Natural killer cell (primary cell): ENCODE results near the gene MKKS. TPM values are rescaled to one million over a fixed set of nuclear protein-coding genes. Genes with fewer than 3 reads are reported as not detected.

ENCODE experiments used
- ATAC-seq, 3 donors: fragments of 150-1000 bp in 2 of 3; fragments of 200-7000 bp in 1 of 3; cut with Tn5 transposase; 1 replicate in 1 of 3; 2 replicates in 2 of 3; pipeline ENCODE4 v1.10.0; 2021; ENCODE audit warnings: mild to moderate bottlenecking in 2 of 3, moderate library complexity in 2 of 3
- DNase-seq, 2 donors: peaks; one replicate each; pipeline versions ENCODE4 v3.0.0 to v3.0.0-alpha.2; 2013 to 2021; ENCODE audit warnings: mixed read lengths in 1 of 2
- H3K27ac ChIP-seq: one replicate; pipeline ENCODE4 v1.5.1; 2013; ENCODE audit warnings: mild to moderate bottlenecking, low read length
- H3K27me3 ChIP-seq: one replicate; pipeline ENCODE4 v1.6.1; 2013; ENCODE audit warnings: low read length; ENCODE audit not compliant: control insufficient read depth, insufficient read depth
- H3K36me3 ChIP-seq: one replicate; pipeline ENCODE4 v1.6.1; 2013; ENCODE audit warnings: low read length; ENCODE audit not compliant: control insufficient read depth, insufficient read depth
- H3K4me1 ChIP-seq: one replicate; pipeline ENCODE4 v1.6.1; 2013; ENCODE audit warnings: low read length; ENCODE audit not compliant: control insufficient read depth, insufficient read depth
- H3K4me3 ChIP-seq: one replicate; pipeline ENCODE4 v1.5.1; 2013; ENCODE audit warnings: low read length
- H3K9me3 ChIP-seq: one replicate; pipeline ENCODE4 v1.6.1; 2013; ENCODE audit warnings: low read length; ENCODE audit not compliant: control insufficient read depth, insufficient read depth
- H3K27ac Mint-ChIP-seq, 2 donors: one replicate each; pipeline ENCODE4 v1.8.0; 2022; ENCODE audit warnings: mild to moderate bottlenecking in 2 of 2, mixed read lengths in 2 of 2, moderate library complexity in 1 of 2
- H3K27me3 Mint-ChIP-seq, 2 donors: one replicate each; pipeline ENCODE4 v1.8.0; 2022; ENCODE audit warnings: low read depth in 2 of 2, mixed read lengths in 2 of 2
- H3K36me3 Mint-ChIP-seq: one replicate; pipeline ENCODE4 v1.8.0; 2022; ENCODE audit warnings: mixed read lengths
- H3K4me1 Mint-ChIP-seq, 2 donors: one replicate each; pipeline ENCODE4 v1.8.0; 2022; ENCODE audit warnings: mixed read lengths in 2 of 2
- H3K4me3 Mint-ChIP-seq: one replicate; pipeline ENCODE4 v1.8.0; 2022; ENCODE audit warnings: mild to moderate bottlenecking, moderate library complexity, mixed read lengths
- H3K9me3 Mint-ChIP-seq, 2 donors: one replicate each; pipeline ENCODE4 v1.8.0; 2022; ENCODE audit warnings: mixed read lengths in 2 of 2
- WGBS: methylation state at CpG from one replicate; pipeline ENCODE4 v1.1.7; 2013; ENCODE audit warnings: missing lambda C conversion rate; ENCODE audit not compliant: insufficient coverage; 5-methylcytosine and 5-hydroxymethylcytosine counted together
- intact Hi-C: fragments of 100-400 bp; cut with micrococcal nuclease; formaldehyde crosslinking; loops from one replicate; pipeline ENCODE4 v1.14.2; 2022
- total RNA-seq, 4 donors: library from RNA; stranded (reverse); fragments of 120-200 nt in 1 of 4; gene quantifications; one replicate each; pipeline versions ENCODE4 v1.2.3 to v1.2.4, GENCODE V29; 2013 to 2022
- TF ChIP-seq, protein P1 (sequence below): fragments of 200-600 bp; IDR thresholded peaks from one replicate; pipeline ENCODE4 v1.8.0; 2022; ENCODE audit warnings: antibody characterized with exemption

Gene MKKS
- total RNA-seq, 3 donors from 2014 or later (not counting 1 experiment from before 2014, with no cell fraction given) = 3.5 to 6.2 (median 3.6) TPM

DNA sequence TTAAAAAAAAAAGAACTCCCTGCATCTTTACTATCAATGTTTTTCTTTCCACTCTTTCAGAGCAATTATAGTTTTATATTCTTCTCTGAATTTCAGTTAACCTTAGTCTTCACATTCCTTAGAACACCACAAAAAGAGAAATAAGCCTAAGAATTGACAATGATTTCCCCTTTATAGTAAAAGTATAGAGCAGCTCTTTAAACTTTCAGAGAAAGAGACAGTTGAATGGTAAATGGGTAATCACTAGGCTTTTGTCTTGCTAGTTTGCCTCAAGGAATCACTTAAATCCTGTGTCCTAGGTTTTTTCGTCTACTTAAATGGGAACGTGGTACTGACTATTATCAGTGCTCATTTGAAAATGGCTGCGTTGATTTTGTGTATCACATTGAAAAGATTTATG lies 32.8 kb upstream of the MKKS start:
- Histone ChIP-seq H3K4me3 (no peak overlapping the region), H3K27me3 (no peaks in the 10 kb centered on the region), H3K27ac (no peak overlapping the region), H3K4me1 (no peaks in the 10 kb centered on the region), H3K36me3 (no peaks in the 10 kb centered on the region), H3K9me3 (no peaks in the 10 kb centered on the region)
- Mint-ChIP-seq H3K36me3 (no peaks in the 10 kb centered on the region), H3K27me3 (no peaks in the 10 kb centered on the region), H3K4me1 (peaks cover 10 to 17% of the 10 kb centered on the region in 2 donors), H3K9me3 (no peaks in the 10 kb centered on the region), H3K4me3 (no peak overlapping the region), H3K27ac (no peak overlapping the region)
- no peak for DNase-seq
- intact Hi-C loops = loop anchor here (5.0 kb wide), 1 partner anchor 205 kb away; the partner anchor contains the start of gene JAG1
- ATAC-seq = no peak
- WGBS = 97% methylated on average over 3 of the region's 3 CpGs
- TF ChIP-seq, protein P1, sequence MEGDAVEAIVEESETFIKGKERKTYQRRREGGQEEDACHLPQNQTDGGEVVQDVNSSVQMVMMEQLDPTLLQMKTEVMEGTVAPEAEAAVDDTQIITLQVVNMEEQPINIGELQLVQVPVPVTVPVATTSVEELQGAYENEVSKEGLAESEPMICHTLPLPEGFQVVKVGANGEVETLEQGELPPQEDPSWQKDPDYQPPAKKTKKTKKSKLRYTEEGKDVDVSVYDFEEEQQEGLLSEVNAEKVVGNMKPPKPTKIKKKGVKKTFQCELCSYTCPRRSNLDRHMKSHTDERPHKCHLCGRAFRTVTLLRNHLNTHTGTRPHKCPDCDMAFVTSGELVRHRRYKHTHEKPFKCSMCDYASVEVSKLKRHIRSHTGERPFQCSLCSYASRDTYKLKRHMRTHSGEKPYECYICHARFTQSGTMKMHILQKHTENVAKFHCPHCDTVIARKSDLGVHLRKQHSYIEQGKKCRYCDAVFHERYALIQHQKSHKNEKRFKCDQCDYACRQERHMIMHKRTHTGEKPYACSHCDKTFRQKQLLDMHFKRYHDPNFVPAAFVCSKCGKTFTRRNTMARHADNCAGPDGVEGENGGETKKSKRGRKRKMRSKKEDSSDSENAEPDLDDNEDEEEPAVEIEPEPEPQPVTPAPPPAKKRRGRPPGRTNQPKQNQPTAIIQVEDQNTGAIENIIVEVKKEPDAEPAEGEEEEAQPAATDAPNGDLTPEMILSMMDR = no peak

DNA sequence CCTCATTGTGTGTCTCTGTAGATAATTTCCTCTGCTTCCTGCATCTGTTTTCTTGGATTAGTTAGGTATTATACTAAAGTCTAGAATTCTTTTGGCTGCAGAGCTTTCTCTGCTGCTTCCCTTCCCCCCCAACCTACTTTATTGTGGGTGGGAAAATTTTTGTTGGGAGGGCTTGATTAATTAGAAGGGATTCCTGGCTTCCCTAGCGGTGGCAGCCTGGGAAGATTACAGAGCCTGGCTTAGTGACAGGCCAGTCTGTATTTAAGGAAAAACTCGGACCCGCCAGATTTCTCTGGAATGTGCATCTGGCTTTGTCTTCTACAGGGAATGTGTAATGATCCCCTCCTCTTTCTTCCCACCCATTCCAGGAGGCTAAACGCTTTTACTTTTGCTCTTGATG lies 32.3 kb upstream of the MKKS start:
- Histone ChIP-seq H3K36me3 (no peaks in the 10 kb centered on the region), H3K27ac (no peak overlapping the region), H3K4me1 (no peaks in the 10 kb centered on the region), H3K27me3 (no peaks in the 10 kb centered on the region), H3K4me3 (no peak overlapping the region), H3K9me3 (no peaks in the 10 kb centered on the region)
- TF ChIP-seq, protein P1 = no peak
- Mint-ChIP-seq H3K36me3 (no peaks in the 10 kb centered on the region), H3K27me3 (no peaks in the 10 kb centered on the region), H3K4me3 (no peak overlapping the region), H3K4me1 (peaks cover 10 to 17% of the 10 kb centered on the region in 2 donors), H3K27ac (no peak overlapping the region), H3K9me3 (no peaks in the 10 kb centered on the region)
- 100% methylated on average over 3 of the region's 4 CpGs for WGBS
- intact Hi-C loops = loop anchor here (5.0 kb wide), 1 partner anchor 206 kb away; the partner anchor contains the start of gene JAG1
- ATAC-seq = no peak
- no peak for DNase-seq

DNA sequence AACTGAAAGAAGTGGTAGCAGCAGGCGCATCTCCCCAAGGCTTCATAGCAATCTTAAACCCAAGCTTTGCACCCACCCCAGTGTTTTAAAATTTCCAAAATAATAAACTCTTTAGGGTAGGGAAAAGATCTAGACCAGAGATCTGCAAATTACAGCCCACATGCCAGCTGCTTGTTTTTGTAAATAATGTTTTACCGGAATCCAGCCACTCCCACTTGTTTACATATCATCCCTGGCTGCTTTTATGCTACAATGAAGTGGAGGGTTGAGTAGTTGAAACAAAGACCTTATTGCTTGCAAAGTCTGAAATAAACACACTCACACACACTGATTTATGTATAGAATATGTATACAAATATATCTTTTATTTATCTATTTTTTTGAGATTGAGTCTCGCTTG lies 31.1 kb upstream of the MKKS start:
- Mint-ChIP-seq H3K4me3 (no peak overlapping the region), H3K9me3 (no peaks in the 10 kb centered on the region), H3K27ac (no peak overlapping the region), H3K4me1 (peaks cover 7 to 14% of the 10 kb centered on the region in 2 donors), H3K36me3 (no peaks in the 10 kb centered on the region), H3K27me3 (no peaks in the 10 kb centered on the region)
- H3K4me1 ChIP-seq = no peaks in the 10 kb centered on the region
- TF ChIP-seq, protein P1 = no peak
- ATAC-seq = no peak
- intact Hi-C loops = loop anchor here (5.0 kb wide), 1 partner anchor 207 kb away; the partner anchor contains the start of gene JAG1
- WGBS = 100% methylated on average over 1 of the region's 3 CpGs
- no peaks in the 10 kb centered on the region for H3K9me3 ChIP-seq
- H3K27me3 ChIP-seq = no peaks in the 10 kb centered on the region
- no peaks in the 10 kb centered on the region for H3K36me3 ChIP-seq
- H3K4me3 ChIP-seq = no peak overlapping the region
- H3K27ac ChIP-seq = no peak overlapping the region
- no peak for DNase-seq

DNA sequence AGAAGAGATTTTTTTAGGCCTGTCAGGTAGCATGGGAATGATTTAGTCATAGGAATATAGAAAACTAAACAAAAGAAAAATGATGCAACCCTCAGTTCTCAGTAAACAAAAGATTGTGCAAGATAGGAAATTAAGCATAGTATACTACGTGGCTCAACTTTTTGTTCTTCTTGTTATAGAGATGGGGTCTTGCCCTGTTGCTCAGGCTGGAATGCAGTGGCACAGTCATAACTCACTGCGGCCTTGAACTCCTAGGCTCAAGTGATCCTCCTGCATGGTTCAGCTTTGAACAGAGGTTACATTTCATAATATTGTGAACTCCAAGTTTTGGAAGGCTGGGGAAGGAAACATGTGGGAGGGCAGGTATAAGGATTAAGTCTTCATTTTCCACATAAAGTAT lies 29.6 kb upstream of the MKKS start:
- peaks cover 0 to 11% of the 10 kb centered on the region in 2 donors for H3K4me1 Mint-ChIP-seq
- no peak overlapping the region for H3K4me3 ChIP-seq
- 88% methylated on average over 2 of the region's 2 CpGs for WGBS
- H3K36me3 Mint-ChIP-seq = no peaks in the 10 kb centered on the region
- TF ChIP-seq, protein P1 = no peak
- H3K27me3 ChIP-seq = no peaks in the 10 kb centered on the region
- H3K9me3 Mint-ChIP-seq = no peaks in the 10 kb centered on the region
- no peak overlapping the region for H3K4me3 Mint-ChIP-seq
- no peaks in the 10 kb centered on the region for H3K9me3 ChIP-seq
- no peaks in the 10 kb centered on the region for H3K27me3 Mint-ChIP-seq
- intact Hi-C loops = no loop called here
- no peaks in the 10 kb centered on the region for H3K4me1 ChIP-seq
- DNase-seq (no peak), ATAC-seq (no peak)
- no peaks in the 10 kb centered on the region for H3K36me3 ChIP-seq
- no peak overlapping the region for H3K27ac Mint-ChIP-seq
- no peak overlapping the region for H3K27ac ChIP-seq
